OCI-M2 (cell line): Measurements from ENCODE around the gene SLC49A3.
"Not testable (repeated sequence)": the region's sequence is repeated elsewhere in the genome, so short reads cannot be mapped to it uniquely, and the experiment has no call there.

Source experiments
- DNase-seq: peaks from one replicate; lab custom pipeline; 2025; ENCODE audit not compliant: unreplicated experiment; lab: John Stamatoyannopoulos, UW

SLC49A3 gene

GRCh38 chr4:654871-655463, 34.0 kb downstream of the SLC49A3 start:
- DNase-seq: no peak

GRCh38 chr4:654503-654845, 34.5 kb downstream of the SLC49A3 start:
- DNase-seq: no peak

GRCh38 chr4:653831-654502, 35.0 kb downstream of the SLC49A3 start:
- DNase-seq: no peak

- no peak for DNase-seq
These were observed 35.7 kb downstream of the SLC49A3 start for GRCh38 chr4:653080-653821.

- DNase-seq: no peak
These were observed 36.9 kb downstream of the SLC49A3 start for GRCh38 chr4:651884-652642.

- no peak for DNase-seq
These were observed 37.7 kb downstream of the SLC49A3 start for GRCh38 chr4:650951-651883.

GRCh38 chr4:650461-650860, 38.5 kb downstream of the SLC49A3 start:
- DNase-seq: no peak

GRCh38 chr4:649751-650310, 39.1 kb downstream of the SLC49A3 start:
- DNase-seq: no peak

GRCh38 chr4:649293-649625, 39.7 kb downstream of the SLC49A3 start:
- DNase-seq: no peak

- DNase-seq: no peak
These were observed 40.2 kb downstream of the SLC49A3 start for GRCh38 chr4:648579-649292.

- no peak for DNase-seq
These were observed 41.5 kb downstream of the SLC49A3 start for GRCh38 chr4:647481-647880.

- no peak for DNase-seq
These were observed 42.5 kb downstream of the SLC49A3 start for GRCh38 chr4:646460-646859.

- not testable (repeated sequence) for DNase-seq
These were observed 46.6 kb downstream of the SLC49A3 start for GRCh38 chr4:642366-642765.

GRCh38 chr4:637536-638280, 51.2 kb downstream of the SLC49A3 start:
- DNase-seq: no peak

- no peak for DNase-seq
These were observed 52.3 kb downstream of the SLC49A3 start for GRCh38 chr4:636628-637159.

- DNase-seq: no peak
These were observed 52.9 kb downstream of the SLC49A3 start for GRCh38 chr4:635851-636627.

- not testable (repeated sequence) for DNase-seq
These were observed 53.7 kb downstream of the SLC49A3 start for GRCh38 chr4:635066-635835.
